HepG2 (cell line): ENCODE results near the gene PCDHGA11. TPM values are rescaled to one million over a fixed set of nuclear protein-coding genes. Genes with fewer than 3 reads are reported as not detected.

Experiments
- ATAC-seq: fragments of 200-7000 bp; cut with Tn5 transposase; 3 replicates; pipeline ENCODE4 v1.9.1; 2020; ENCODE audit warnings: mild to moderate bottlenecking, moderate library complexity
- BruUV-seq: library from RNA; stranded (reverse); fragments of 400-500 nt; replicated peaks from 2 replicates; lab custom pipeline; 2021; lab: Mats Ljungman, UMichigan
- CTCF ChIA-PET: fragments of 300-600 bp; formaldehyde crosslinking; extraction: SDS; loops from one replicate; lab custom pipeline; 2021; ENCODE audit warnings: low total read pairs, inconsistent platforms, low intra/inter-chr PET ratio; lab: Yijun Ruan, JAX
- POLR2A ChIA-PET: fragments of 350-600 bp; sonication (Branson Sonifier 250); formaldehyde crosslinking; loops from one replicate; lab custom pipeline; 2020; ENCODE audit warnings: antibody characterized with exemption, inconsistent platforms; lab: Yijun Ruan, JAX
- DNase-seq: peaks from one replicate; pipeline ENCODE4 v3.0.0-alpha.2; 2015; ENCODE audit warnings: low spot score
- FAIRE-seq: peaks from 3 replicates; lab custom pipeline; 2011; peaks lifted over from hg19 to GRCh38; lab: Jason Lieb, UNC
- H2AFZ ChIP-seq: one replicate; pipeline ENCODE4 v1.6.1; 2011; ENCODE audit warnings: low read length, inconsistent platforms
- H3K27ac ChIP-seq: fragments of 300-600 bp; 3 replicates; pipeline ENCODE4 v1.8.0; 2011; ENCODE audit warnings: mixed run types, mild to moderate bottlenecking, mixed read lengths, low read length, inconsistent platforms; ENCODE audit not compliant: insufficient read depth; ENCODE audit errors: extremely low read length
- H3K27me3 ChIP-seq, 2 experiments: fragments of 200-600 bp in 1 of 2; 2 replicates in 1 of 2; 3 replicates in 1 of 2; pipeline versions ENCODE4 v1.6.0 to v1.8.0; 2011; ENCODE audit warnings: low read length in 2 of 2, mild to moderate bottlenecking in 2 of 2, moderate library complexity in 2 of 2, inconsistent platforms in 1 of 2; ENCODE audit not compliant: insufficient read depth in 2 of 2, control insufficient read depth in 1 of 2
- H3K36me3 ChIP-seq, 2 experiments: fragments of 200-600 bp in 1 of 2; replicated peaks in 1 of 2; 2 replicates in 1 of 2; 3 replicates in 1 of 2; pipeline versions ENCODE4 v1.5.1 to v1.8.0; 2011; ENCODE audit warnings: low read length in 2 of 2, inconsistent platforms in 1 of 2; ENCODE audit not compliant: insufficient read depth in 2 of 2, control insufficient read depth in 1 of 2
- H3K4me1 ChIP-seq: 2 replicates; pipeline ENCODE4 v1.5.1; 2012; ENCODE audit warnings: low read length, inconsistent platforms; ENCODE audit not compliant: insufficient read depth
- H3K4me2 ChIP-seq: 2 replicates; pipeline ENCODE4 v1.6.0; 2011; ENCODE audit warnings: low read depth, low read length, inconsistent platforms
- H3K4me3 ChIP-seq, 3 experiments: fragments of 200-600 bp in 1 of 3; sonication (generic), shearing (Covaris generic) in 1 of 3; replicated peaks in 1 of 3; 2 replicates each; pipeline ENCODE4 v1.5.1; 2011 to 2016; ENCODE audit warnings: low read length in 3 of 3, inconsistent platforms in 2 of 3, low read depth in 2 of 3, mild to moderate bottlenecking in 2 of 3, control low read depth in 1 of 3, mixed read lengths in 1 of 3; ENCODE audit not compliant: insufficient read depth in 1 of 3
- H3K79me2 ChIP-seq: one replicate; pipeline ENCODE4 v1.6.1; 2011; ENCODE audit warnings: low read length, inconsistent platforms; ENCODE audit not compliant: insufficient read depth
- H3K9ac ChIP-seq: 2 replicates; pipeline ENCODE4 v1.6.0; 2011; ENCODE audit warnings: mild to moderate bottlenecking, low read depth, low read length, inconsistent platforms; ENCODE audit not compliant: insufficient read depth
- H3K9me3 ChIP-seq: 2 replicates; pipeline ENCODE4 v1.5.1; 2012; ENCODE audit warnings: mild to moderate bottlenecking, low read length
- H4K20me1 ChIP-seq: 2 replicates; pipeline ENCODE4 v1.6.0; 2011; ENCODE audit warnings: inconsistent platforms, mild to moderate bottlenecking, low read length, moderate library complexity; ENCODE audit not compliant: insufficient read depth
- ARID2 ChIP-seq: sonication (generic); formaldehyde crosslinking; IDR thresholded peaks from 2 replicates; pipeline ENCODE4 v1.8.1; 2022; ENCODE audit warnings: mild to moderate bottlenecking, missing genetic modification reagents, borderline replicate concordance
- CENPT ChIP-seq: sonication (generic); formaldehyde crosslinking; IDR thresholded peaks from 2 replicates; pipeline ENCODE4 v1.8.0; 2022; ENCODE audit warnings: low read depth, mild to moderate bottlenecking, moderate library complexity, missing genetic modification reagents
- GATA4 ChIP-seq: sonication (generic); IDR thresholded peaks from 2 replicates; pipeline ENCODE4 v1.6.1; 2016; ENCODE audit warnings: antibody characterized with exemption, low read depth, borderline replicate concordance
- HNRNPL ChIP-seq: fragments of 200-400 bp; formaldehyde crosslinking; IDR thresholded peaks from 2 replicates; pipeline ENCODE4 v1.6.1; 2017; ENCODE audit warnings: mild to moderate bottlenecking, low read depth, low read length
- ISL2 ChIP-seq: sonication (generic); formaldehyde crosslinking; IDR thresholded peaks from 2 replicates; pipeline ENCODE4 v1.5.0; 2020; ENCODE audit warnings: missing genetic modification reagents
- XBP1 ChIP-seq: sonication (generic); formaldehyde crosslinking; IDR thresholded peaks from 2 replicates; pipeline ENCODE4 v1.5.0; 2020; ENCODE audit warnings: missing genetic modification reagents
- ZNF251 ChIP-seq: sonication (generic); formaldehyde crosslinking; IDR thresholded peaks from 2 replicates; pipeline ENCODE4 v1.9.0; 2021; ENCODE audit warnings: mild to moderate bottlenecking, missing genetic modification reagents
- ZNF276 ChIP-seq: sonication (generic); formaldehyde crosslinking; IDR thresholded peaks from 2 replicates; pipeline ENCODE4 v1.4.0; 2020; ENCODE audit warnings: mild to moderate bottlenecking, low read depth, missing genetic modification reagents
- ZNF609 ChIP-seq: sonication (generic); formaldehyde crosslinking; IDR thresholded peaks from 2 replicates; pipeline ENCODE4 v1.4.0; 2020; ENCODE audit warnings: mild to moderate bottlenecking, missing genetic modification reagents, borderline replicate concordance
- ZSCAN29 ChIP-seq: sonication (generic); formaldehyde crosslinking; conservative IDR thresholded peaks from 2 replicates; pipeline ENCODE4 v1.4.0; 2020; ENCODE audit warnings: mild to moderate bottlenecking, missing genetic modification reagents
- WGBS: methylation state at CpG from one replicate; pipeline ENCODE4 v1.1.6; 2017; ENCODE audit warnings: low lambda C conversion rate; 5-methylcytosine and 5-hydroxymethylcytosine counted together
- in situ Hi-C: cut with HindIII; loops from 2 replicates; pipeline ENCODE4 v1.10.0; 2017; ENCODE audit warnings: low pct_unique_long_range_greater_than_20kb; ENCODE audit not compliant: extremely low pct_ligation_motif_present
- intact Hi-C: fragments of 100-400 bp; cut with micrococcal nuclease; formaldehyde crosslinking; loops from one replicate; pipeline ENCODE4 v1.10.0; 2022; ENCODE audit not compliant: unreplicated experiment
- polyA plus RNA-seq, 8 experiments: library from polyadenylated mRNA; depleted of rRNA in 3 of 8; stranded (reverse) in 7 of 8; unstranded in 1 of 8; fragments of >200 nt; fragmentation: Illumina TruSeq in 4 of 8; extraction: Trizol in 4 of 8; gene quantifications; 2 replicates each; pipeline versions ENCODE4 v1.2.1 to v1.2.3, GENCODE V29; 2011 to 2016; ENCODE audit warnings: low read depth in 4 of 8, missing spikeins in 1 of 8, mixed read lengths in 1 of 8; ENCODE audit not compliant: insufficient read depth in 1 of 8
- total RNA-seq, 5 experiments: library from RNA; depleted of rRNA; stranded (reverse); fragments of >200 nt; fragmentation: Illumina TruSeq; extraction: Trizol; gene quantifications; 2 replicates each; pipeline ENCODE4 v1.2.3, GENCODE V29; 2016; ENCODE audit warnings: low read depth in 1 of 5

Gene PCDHGA11
- total and polyA plus RNA-seq, 2 of the 13 experiments (the other 11 are each of a cell fraction or from before 2014, with no cell fraction given), result 0.04 to 0.24 TPM

- WGBS, result 51% methylated on average over 3 of the region's 3 CpGs
- TF ChIP-seq ARID2 (CRISPR knock-in tag), result no peak
- ATAC-seq (no peak), DNase-seq (no peak), FAIRE-seq (no peak)
- intact Hi-C loops, result no loop called here
- H3K27me3 ChIP-seq, result no peaks in the 10 kb centered on the region
- no peak overlapping the region for H2AFZ ChIP-seq
- no peak overlapping the region for H3K4me3 ChIP-seq
- no peak overlapping the region for H3K4me2 ChIP-seq
- BruUV-seq, result no TSS peak
- H3K9ac ChIP-seq, result no peak overlapping the region
- no peaks in the 10 kb centered on the region for H3K36me3 ChIP-seq
- no peaks in the 10 kb centered on the region; the same call in 1 of the 2 replicates for H3K9me3 ChIP-seq
- in situ Hi-C loops, result no loop called here
- no peaks in the 10 kb centered on the region for H4K20me1 ChIP-seq
- no peaks in the 10 kb centered on the region for H3K4me1 ChIP-seq
- POLR2A ChIA-PET, result no interaction called here
- no peaks in the 10 kb centered on the region for H3K79me2 ChIP-seq
- CTCF ChIA-PET, result no interaction called here
- no peak overlapping the region for H3K27ac ChIP-seq
These were observed 9.3 kb upstream of the PCDHGA11 start for GRCh38 chr5:141411575-141411974.

GRCh38 chr5:141412854-141413539 lies 7.9 kb upstream of the PCDHGA11 start, which contains the start of gene PCDHGA10:
Gene PCDHGA10, plus strand, starts transcription at chr5:141412987. Its CDS starts 189 bp downstream, at chr5:141413176.
- BruUV-seq, result no TSS peak
- in situ Hi-C loops (no loop called here), intact Hi-C loops (no loop called here)
- Histone ChIP-seq H3K4me1 (no peaks in the 10 kb centered on the region), H3K4me2 (no peak within 1 kb of the TSS; the same call in 1 of the 2 replicates), H3K27me3 (no peaks in the 10 kb centered on the region), H3K36me3 (no peaks in the 10 kb centered on the region), H3K79me2 (no peaks in the 10 kb centered on the region), H3K9me3 (no peaks in the 10 kb centered on the region; the same call in 1 of the 2 replicates), H3K27ac (no peak within 1 kb of the TSS), H3K4me3 (no peak within 1 kb of the TSS), H4K20me1 (no peaks in the 10 kb centered on the region), H3K9ac (no peak within 1 kb of the TSS), H2AFZ (no peak within 1 kb of the TSS)
- no peak for FAIRE-seq
- peak; percentile 75 for ATAC-seq
- DNase-seq, result peak; percentile 15
- 77% methylated on average over 30 of the region's 31 CpGs for WGBS
- CTCF ChIA-PET, result interaction anchor here (0.8 to 1.4 kb wide), 3 partner anchors 112 to 145 kb away, joined by 4 to 5 read pairs (median 4); no protein-coding TSS in a partner anchor
- POLR2A ChIA-PET, result no interaction called here
- TF ChIP-seq ZNF609 (CRISPR knock-in tag) (no peak), XBP1 (CRISPR knock-in tag) (no peak), GATA4 (no peak), HNRNPL (no peak), ISL2 (CRISPR knock-in tag) (no peak), ZNF276 (no peak), ZNF251 (no peak), CENPT (no peak), ZSCAN29 (CRISPR knock-in tag) (0 out of 2 replicates have a peak, but pooled peaks have one; percentile 39)
